Testis (tissue), 2 donors: Measurements from ENCODE around the gene MLKL.

ENCODE experiments used
- CTCF ChIP-seq, 3 experiments: fragments of 450-650 bp in 2 of 3; fragments of 200-600 bp in 1 of 3; sonication (generic) in 1 of 3; IDR thresholded peaks; one replicate each; pipeline ENCODE4 v1.5.1; 2016 to 2019; ENCODE audit warnings: antibody characterized with exemption in 3 of 3, mild to moderate bottlenecking in 2 of 3, moderate library complexity in 1 of 3
- POLR2A ChIP-seq: fragments of 450-650 bp; IDR thresholded peaks from one replicate; pipeline ENCODE4 v1.6.1; 2017; ENCODE audit warnings: antibody characterized with exemption, mild to moderate bottlenecking, moderate library complexity

GRCh38 chr16:74713325-74713724 lies 12.7 kb upstream of the MLKL start:
- TF ChIP-seq CTCF (IDR thresholded peaks at IDR 0.05): no peak
- TF ChIP-seq POLR2A: no peak
